ENCODE measurements around the gene LRRD1.

DNA sequence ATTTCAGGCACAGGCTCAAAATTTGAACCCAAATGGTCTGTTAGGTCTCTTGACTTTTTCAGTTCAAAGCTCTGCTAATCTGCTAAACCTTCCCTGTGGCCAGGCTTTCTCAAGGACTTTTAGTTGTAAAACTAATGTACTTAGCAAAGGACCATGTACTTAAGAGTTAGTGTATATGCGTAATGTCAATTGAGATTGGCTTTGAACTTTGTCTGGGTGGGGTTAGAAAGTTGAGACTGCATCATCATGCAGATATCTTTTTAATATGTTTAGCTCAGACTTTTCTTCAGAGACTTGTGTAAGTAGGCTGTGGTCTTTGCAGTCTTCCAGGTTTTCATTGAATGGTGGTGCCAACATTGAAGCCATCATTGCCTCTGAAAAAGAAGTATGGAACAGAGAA, 78.4 kb downstream of the LRRD1 start:
- TF ChIP-seq POLR2A (IDR thresholded peaks at IDR 0.05; ENCODE audit: low read depth, low read length): no peak
- no peak for TF ChIP-seq POLR2AphosphoS5 (IDR thresholded peaks at IDR 0.05; ENCODE audit: low read depth, low read length)
